ENCODE measurements around the gene SLC46A1. TPM values are rescaled to one million over a fixed set of nuclear protein-coding genes. Genes with fewer than 3 reads are reported as not detected.

The SLC46A1 gene
- total and polyA plus RNA-seq, 2 of the 13 experiments (the other 11 are each of a cell fraction or from before 2014, with no cell fraction given): 19.6 to 22.6 TPM

DNA sequence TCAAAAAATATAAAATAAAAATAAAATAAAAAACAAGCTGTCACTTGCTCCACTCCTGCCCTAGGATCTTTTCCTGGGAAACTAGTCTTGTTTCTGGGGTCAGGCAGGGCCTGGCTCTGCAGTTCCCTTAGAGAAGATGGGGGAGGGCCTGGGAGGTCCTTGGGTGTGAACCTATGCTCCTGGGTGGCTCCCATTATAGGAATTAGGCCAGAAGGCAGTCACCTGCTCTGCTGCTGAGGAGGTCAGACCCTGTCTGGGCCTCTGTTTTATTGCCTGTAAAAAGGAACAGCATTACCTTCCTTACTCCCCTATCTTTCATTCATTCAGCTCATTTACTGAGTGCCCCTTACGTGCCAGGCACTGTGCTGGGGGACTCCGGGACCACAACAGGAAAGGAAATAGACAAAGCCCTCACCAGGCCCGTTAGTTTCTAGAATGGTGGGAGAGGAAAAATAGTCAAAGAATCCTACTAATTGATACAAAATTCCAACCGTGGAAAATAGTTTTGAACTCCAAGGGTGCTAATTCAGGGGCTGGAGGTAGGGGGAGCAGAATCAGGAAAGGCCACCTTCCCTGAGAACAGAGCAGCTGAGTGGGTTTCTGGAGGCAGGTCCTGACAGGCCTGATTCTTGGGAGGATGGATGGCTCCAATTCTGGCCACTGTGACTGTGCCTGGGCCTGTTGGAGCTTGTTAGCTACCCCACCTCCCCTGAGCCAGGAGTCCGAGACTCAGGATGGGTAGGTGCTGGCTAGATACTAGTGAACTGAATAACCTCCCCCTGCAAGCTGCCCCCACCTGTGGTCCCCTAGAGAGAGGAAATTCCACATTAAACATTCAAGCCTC is 1.3 kb upstream of the SLC46A1 start:
- no peak overlapping the region for H3K9ac ChIP-seq (ENCODE audit: insufficient read depth, low read depth, low read length)
- no peaks in the 10 kb centered on the region for H4K20me1 ChIP-seq (ENCODE audit: insufficient read depth, low read length)
- H3K9me3 ChIP-seq (ENCODE audit: low read length): no peaks in the 10 kb centered on the region
- no peak for TF ChIP-seq ZMYM4 (CRISPR knock-in tag; IDR thresholded peaks at IDR 0.05)
- no peak for TF ChIP-seq ZNF367 (CRISPR knock-in tag; IDR thresholded peaks at IDR 0.05; ENCODE audit: borderline replicate concordance)
- TF ChIP-seq, protein P1, sequence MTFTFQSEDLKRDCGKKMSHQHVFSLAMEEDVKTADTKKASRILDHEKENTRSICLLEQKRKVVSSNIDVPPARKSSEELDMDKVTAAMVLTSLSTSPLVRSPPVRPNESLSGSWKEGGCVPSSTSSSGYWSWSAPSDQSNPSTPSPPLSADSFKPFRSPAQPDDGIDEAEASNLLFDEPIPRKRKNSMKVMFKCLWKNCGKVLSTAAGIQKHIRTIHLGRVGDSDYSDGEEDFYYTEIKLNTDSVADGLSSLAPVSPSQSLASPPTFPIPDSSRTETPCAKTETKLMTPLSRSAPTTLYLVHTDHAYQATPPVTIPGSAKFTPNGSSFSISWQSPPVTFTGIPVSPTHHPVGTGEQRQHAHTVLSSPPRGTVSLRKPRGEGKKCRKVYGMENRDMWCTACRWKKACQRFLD (CRISPR knock-in tag; IDR thresholded peaks at IDR 0.05; ENCODE audit: borderline replicate concordance): no peak
- TF ChIP-seq ARNTL (CRISPR knock-in tag; IDR thresholded peaks at IDR 0.05): no peak
- TF ChIP-seq ZFP36 (IDR thresholded peaks at IDR 0.05; ENCODE audit: borderline replicate concordance, low read depth, low read length, partially characterized antibody): no peak
- TF ChIP-seq, protein P2, sequence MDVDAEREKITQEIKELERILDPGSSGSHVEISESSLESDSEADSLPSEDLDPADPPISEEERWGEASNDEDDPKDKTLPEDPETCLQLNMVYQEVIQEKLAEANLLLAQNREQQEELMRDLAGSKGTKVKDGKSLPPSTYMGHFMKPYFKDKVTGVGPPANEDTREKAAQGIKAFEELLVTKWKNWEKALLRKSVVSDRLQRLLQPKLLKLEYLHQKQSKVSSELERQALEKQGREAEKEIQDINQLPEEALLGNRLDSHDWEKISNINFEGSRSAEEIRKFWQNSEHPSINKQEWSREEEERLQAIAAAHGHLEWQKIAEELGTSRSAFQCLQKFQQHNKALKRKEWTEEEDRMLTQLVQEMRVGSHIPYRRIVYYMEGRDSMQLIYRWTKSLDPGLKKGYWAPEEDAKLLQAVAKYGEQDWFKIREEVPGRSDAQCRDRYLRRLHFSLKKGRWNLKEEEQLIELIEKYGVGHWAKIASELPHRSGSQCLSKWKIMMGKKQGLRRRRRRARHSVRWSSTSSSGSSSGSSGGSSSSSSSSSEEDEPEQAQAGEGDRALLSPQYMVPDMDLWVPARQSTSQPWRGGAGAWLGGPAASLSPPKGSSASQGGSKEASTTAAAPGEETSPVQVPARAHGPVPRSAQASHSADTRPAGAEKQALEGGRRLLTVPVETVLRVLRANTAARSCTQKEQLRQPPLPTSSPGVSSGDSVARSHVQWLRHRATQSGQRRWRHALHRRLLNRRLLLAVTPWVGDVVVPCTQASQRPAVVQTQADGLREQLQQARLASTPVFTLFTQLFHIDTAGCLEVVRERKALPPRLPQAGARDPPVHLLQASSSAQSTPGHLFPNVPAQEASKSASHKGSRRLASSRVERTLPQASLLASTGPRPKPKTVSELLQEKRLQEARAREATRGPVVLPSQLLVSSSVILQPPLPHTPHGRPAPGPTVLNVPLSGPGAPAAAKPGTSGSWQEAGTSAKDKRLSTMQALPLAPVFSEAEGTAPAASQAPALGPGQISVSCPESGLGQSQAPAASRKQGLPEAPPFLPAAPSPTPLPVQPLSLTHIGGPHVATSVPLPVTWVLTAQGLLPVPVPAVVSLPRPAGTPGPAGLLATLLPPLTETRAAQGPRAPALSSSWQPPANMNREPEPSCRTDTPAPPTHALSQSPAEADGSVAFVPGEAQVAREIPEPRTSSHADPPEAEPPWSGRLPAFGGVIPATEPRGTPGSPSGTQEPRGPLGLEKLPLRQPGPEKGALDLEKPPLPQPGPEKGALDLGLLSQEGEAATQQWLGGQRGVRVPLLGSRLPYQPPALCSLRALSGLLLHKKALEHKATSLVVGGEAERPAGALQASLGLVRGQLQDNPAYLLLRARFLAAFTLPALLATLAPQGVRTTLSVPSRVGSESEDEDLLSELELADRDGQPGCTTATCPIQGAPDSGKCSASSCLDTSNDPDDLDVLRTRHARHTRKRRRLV (CRISPR knock-in tag; IDR thresholded peaks at IDR 0.05): no peak
- TF ChIP-seq ATAD3A (CRISPR knock-in tag; IDR thresholded peaks at IDR 0.05): no peak
- FAIRE-seq (no peak), DNase-seq (ENCODE audit: low spot score) (no peak), ATAC-seq (no peak)
- H2AFZ ChIP-seq (ENCODE audit: low read length): no peak overlapping the region
- 80% methylated on average over 5 of the region's 5 CpGs for WGBS (ENCODE audit: low lambda C conversion rate)
- POLR2A ChIA-PET: interaction anchor here (0.8 to 3.2 kb wide), 4 partner anchors 9 to 61 kb away, joined by 3 to 22 read pairs (median 4); partner anchors contain the start of gene VTN
- peaks cover 27% of the 10 kb centered on the region for H3K4me1 ChIP-seq (ENCODE audit: insufficient read depth, low read length)
- H3K79me2 ChIP-seq (ENCODE audit: insufficient read depth, low read length): peaks cover 13% of the 10 kb centered on the region
- intact Hi-C loops (cut with micrococcal nuclease; ENCODE audit: unreplicated experiment): no loop called here
- BruUV-seq (replicated peaks): no TSS peak
- no peak overlapping the region for H3K27ac ChIP-seq (ENCODE audit: extremely low read length, insufficient read depth, low read length)
- peaks cover 4 to 14% of the 10 kb centered on the region in 2 experiments for H3K36me3 ChIP-seq (replicated peaks in 1 of 2; ENCODE audit: control insufficient read depth in 1 of 2, insufficient read depth in 2 of 2, low read length in 2 of 2)
- CTCF ChIA-PET (ENCODE audit: low intra/inter-chr PET ratio, low total read pairs): interaction anchor here (0.8 kb wide), 1 partner anchor 21 kb away, joined by 3 read pairs; no protein-coding TSS in a partner anchor
- no peak overlapping the region for H3K4me3 ChIP-seq (replicated peaks in 1 of 3; ENCODE audit: insufficient read depth in 1 of 3, low read depth in 2 of 3, low read length in 3 of 3)
- in situ Hi-C loops (cut with HindIII; ENCODE audit: extremely low pct_ligation_motif_present, low pct_unique_long_range_greater_than_20kb): no loop called here
- no peaks in the 10 kb centered on the region; a peak in 1 of 5 replicates for H3K27me3 ChIP-seq (ENCODE audit: control insufficient read depth in 1 of 2, insufficient read depth in 2 of 2, low read length in 2 of 2)
- no peak overlapping the region for H3K4me2 ChIP-seq (ENCODE audit: low read depth, low read length)
